ENCODE data around the gene CDR2. TPM values are rescaled to one million over a fixed set of nuclear protein-coding genes. Genes with fewer than 3 reads are reported as not detected.

The CDR2 gene
- total RNA-seq, 1 experiment from 2014 or later, result 22.4 TPM

DNA sequence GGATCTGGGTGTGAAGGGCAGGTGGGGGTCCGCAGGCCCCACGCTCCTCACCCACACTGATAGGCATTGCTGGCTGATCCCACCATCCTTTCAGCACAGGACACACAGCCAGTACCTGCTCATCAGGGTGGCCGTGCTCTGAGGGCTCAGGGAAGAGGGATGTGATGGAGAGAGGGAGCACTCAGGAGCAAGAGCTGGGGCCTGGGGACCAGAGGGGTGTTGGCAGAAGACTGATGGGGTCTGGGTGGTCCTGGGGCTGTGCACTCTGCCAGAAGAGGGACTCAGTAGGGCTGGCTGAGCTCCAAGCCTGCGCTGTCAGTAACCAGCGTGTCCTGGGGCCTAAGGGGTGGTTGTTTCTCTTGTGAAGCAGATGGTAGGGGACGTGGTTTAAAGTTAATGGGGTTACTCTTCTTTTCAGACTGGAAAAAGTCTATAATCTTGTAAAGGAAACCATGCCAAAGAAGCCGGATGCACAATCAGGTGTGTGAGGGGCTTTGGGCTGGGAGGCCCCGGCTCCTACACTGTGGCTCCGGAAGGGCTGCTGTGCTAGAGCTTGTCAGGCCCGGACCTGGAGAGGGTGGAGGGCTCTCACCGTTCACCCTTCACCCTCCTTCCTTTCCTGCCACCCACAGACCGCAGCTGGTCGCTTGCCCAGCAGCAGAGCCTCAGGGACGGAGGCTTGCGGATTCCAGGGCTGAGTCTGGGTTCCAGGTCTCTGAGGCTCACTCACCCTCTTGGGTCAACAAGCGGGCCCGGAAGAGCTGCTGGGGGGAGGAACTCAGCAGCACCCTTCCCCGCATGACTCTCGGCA is 49.4 kb downstream of the CDR2 start:
- DNase-seq (ENCODE audit: low spot score), result no peak

DNA sequence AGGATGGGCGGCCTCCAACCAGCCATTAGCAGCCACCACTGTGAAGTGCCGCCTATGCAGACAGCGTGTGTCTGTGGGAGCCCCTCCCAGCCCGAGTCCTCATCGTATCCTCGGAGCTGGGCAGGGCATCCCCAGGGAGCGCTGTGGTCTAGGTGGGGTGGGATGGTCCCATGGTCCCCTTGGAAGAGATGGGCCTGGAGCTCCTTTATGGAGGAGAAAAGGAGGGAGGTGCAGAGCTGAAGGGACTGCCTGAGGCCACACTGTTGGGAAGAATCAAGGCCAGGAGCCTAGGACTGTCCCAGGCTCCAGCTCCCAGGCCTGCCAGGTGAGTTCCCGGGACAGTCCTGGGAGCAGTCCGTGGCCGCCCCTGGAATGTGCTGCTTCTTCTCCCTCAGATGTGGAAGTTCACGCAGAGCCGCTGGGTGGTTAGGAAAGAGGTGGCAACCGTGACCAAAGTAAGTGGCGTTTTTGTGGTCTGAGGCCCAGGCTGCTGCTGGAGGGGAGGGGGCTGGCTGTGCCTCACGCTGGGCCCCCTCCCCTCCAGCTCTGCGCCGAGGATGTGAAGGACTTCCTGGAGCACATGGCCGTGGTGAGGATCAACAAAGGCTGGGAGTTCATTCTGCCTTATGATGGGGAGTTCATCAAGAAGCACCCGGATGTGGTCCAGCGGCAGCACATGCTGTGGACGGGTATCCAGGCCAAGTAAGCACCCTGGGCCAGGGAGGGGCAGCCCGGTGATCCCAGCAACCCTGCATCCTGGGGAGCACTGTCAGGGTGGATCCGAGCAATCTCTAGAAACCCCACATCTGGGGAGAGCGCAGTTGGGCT is 50.2 kb downstream of the CDR2 start:
- no peak for DNase-seq (ENCODE audit: low spot score)

DNA sequence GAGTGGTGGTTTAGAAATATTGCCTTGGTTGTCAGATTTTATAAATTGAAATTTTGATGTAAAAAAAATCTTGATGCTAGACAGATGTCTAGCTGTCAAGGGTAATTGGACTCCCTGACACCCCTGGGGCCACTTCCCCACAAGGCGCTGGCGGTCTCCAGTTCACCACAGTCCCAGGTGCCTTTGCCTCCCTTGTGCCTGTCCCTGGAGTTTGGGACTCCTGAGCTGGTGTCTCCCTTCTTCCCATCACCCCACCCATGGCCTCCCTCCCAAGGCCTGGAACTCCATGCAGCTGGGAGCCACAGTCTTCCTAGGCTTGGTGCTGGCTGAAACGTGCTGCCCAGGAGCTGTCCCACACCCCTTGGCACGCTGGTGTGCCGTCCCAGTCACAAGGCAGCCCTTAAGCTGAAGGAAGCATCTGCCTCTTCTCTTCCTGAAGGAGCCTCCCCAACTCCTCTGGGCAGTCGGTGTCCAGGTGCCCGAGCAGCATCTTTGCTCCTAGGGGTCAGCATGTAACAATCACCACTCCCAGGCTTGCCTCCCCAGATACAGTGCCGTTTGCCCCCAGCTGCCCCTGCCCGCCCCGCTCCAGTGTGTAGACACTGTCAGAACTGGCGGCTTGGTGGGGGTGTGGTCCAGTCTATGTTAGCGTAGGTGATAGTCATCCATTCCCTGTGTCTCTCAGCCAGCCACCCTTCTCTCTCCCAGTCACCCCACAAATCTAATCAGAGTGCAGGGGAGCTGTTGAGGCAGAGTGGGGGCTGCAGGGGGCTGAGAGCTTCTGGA is 51.1 kb downstream of the CDR2 start:
- DNase-seq (ENCODE audit: low spot score), result no peak

DNA sequence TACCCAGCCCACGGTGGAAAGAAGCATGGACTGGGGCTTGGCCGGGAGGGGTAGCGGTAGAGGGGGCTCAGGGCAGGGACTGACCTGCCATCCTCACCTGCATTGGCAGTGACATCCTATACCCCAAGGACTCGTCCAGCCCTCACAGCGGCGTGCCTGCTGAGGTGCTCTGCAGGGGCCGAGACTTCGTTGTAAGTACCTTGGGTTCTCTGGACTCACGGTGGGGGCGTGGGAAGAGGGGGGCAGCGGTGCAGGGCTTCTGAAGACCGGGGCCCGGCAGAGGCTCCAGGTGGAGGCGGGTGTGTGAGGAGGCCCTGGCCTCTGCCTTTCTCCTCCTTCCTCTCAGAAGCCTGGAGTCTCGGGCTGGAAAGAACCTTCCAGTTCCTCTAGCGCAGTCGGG is 51.7 kb downstream of the CDR2 start:
- no peak for DNase-seq (ENCODE audit: low spot score)

DNA sequence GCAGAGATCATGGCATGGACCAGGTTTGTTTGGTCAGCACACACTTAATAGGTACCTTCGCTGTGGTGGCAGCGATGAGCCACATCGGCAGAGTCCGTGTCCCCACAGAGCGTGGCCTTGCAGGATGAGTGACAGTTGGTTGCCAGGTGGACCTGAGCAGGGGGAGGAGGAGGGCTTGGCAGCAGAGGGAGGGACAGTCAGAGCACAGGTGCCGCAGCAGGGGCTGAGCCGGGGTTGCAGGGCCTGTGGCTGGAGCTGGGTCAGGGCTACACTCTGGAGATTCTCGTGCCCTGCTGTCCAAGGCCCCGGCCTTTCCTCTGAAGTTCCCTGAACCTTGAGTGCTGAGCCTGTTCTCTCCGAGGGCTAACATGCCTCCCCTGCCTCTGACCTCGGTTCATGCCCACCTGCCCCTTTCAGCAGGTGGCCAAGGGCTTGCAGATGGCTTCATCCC is 52.4 kb downstream of the CDR2 start:
- no peak for DNase-seq (ENCODE audit: low spot score)

DNA sequence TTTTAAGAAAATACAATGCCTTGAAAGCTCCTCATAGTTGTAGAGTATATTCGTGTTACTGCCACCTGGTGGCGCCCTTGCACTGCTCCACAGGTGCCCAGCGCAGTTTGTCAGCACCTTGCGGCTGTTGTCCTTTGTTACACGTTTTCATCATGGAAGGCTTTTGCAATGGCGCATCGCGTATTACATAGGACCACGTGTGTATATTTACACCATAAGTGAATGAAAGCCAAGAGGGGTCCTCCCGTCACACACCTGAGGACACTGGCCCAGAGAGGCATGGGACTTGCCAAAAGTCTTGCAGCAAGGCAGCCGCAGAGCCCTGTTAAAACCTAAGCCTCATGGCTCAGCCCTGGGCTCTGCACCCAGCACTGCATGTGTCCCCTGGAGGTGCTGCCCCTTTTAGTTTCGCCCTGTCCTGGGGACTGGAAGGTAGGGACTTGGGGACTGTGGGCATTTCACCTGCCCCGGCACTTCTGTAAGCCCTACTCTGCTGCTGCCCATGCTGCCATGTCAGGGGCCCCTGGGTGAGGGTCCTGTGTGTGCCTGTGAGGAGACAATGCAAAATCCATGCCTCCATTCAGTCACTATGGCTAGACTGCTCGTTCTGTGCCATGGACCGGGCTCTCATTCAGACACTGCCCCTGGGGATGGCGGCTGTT is 52.9 kb downstream of the CDR2 start:
- DNase-seq (ENCODE audit: low spot score), result peak; percentile 69

DNA sequence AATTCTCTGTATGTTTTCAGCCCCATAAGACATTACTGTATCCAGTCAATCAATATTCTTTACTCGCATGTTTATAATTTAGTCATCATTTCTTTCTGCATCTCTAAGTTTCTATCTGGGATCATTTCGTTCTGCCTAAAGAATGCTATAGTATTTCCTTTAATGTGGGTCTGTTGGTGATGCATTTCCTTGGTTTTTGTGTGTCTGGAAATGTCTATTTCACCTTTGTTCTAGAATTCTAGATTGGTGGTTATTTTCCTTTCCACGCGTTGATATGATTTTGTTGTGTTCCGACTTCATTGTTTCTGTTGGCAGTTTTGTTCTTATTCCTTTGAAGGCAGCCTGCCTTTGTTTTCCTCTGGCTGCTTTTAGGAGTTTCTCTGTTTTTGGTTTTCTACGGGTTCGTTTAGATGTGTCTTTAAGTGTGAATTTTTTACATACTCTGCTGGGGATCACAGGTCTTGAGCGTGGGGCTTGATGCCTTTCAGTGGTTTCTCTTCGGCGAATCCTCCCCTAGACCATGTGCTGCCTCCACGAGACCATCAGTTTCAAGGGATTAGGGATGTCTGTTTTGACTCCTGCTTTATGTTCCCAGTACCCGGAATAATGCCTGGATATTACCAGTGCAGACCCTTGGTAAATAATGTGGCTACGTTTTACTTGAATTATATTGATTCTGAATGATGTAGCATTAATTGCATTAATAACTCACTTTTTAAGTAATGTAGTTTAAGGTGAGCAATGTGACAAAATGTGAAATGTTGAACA is 53.7 kb downstream of the CDR2 start:
- DNase-seq (ENCODE audit: low spot score), result no peak

DNA sequence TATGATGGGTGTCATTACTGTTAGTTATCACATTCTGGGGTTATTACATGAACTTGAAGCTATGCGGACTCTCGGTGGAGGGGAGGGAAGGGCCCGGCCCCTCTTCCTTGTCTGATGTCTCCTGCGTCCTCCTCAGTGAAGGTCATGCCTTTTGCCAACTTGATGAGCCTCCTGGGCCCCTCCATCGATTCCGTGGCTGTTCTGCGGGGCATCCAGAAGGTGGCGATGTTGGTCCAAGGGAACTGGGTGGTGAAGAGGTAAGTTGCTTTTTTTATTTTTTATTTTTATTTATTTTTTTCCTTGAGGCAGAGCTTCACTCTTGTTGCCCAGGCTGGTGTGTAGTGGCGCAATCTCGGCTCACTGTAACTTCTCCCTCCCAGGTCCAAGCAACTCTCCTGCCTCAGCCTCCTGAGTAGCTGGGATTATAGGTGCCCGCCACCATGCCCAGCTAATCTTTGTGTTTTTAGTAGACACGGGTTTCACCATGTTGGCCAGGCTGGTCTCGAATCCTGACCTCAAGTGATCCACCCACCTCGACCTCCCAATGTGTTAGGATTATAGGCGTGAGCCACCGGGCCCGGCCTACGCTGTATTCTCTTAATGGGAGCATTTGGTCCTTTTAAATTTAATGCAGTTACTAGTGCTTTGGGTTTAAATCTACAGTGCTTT is 55.6 kb downstream of the CDR2 start:
- DNase-seq (ENCODE audit: low spot score), result no peak

DNA sequence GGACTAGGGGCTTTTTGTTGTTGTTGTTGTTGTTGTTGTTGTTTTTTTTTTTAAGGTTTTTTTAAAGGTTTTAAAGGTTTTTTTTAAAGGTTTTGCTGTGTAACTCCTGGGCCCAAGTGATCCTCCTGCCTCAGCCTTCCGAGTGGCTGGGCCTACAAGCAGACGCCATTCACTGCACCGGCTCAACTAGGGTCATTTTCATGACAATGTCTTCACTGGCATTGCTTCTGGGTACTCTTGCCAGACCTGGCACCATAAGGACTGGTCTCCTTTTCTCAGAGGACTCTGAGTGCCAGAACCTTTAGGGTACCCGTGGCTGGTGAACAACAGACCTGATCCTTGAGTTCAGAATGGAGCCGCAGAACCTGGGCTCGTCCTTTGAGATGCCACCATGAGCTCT is 56.8 kb downstream of the CDR2 start:
- DNase-seq (ENCODE audit: low spot score), result no peak

DNA sequence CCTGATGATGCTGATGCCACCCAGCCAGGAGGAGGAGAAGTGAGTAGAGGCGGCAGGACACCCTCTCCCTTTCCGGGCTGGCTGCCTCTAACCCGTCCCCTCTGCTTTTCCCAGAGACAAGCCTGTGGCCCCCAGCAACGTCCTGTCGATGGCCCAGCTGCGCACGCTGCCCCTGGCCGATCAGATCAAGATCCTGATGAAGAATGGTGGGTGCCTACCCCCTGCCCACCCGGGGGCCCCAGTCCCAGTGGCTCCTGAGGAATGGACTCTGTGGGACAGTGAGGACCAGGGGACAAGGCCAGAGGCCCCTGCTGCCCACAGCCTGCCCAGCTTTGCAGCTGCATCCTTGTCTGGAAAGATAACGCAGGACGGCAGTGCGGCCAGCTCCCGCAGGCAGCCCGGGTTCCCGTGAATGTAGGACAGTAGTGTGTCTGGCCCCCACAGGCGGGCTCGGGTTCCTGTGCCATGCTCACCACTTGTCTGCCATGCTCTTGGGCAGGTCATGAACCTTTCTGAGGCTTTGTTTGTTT is 57.4 kb downstream of the CDR2 start:
- no peak for DNase-seq (ENCODE audit: low spot score)

DNA sequence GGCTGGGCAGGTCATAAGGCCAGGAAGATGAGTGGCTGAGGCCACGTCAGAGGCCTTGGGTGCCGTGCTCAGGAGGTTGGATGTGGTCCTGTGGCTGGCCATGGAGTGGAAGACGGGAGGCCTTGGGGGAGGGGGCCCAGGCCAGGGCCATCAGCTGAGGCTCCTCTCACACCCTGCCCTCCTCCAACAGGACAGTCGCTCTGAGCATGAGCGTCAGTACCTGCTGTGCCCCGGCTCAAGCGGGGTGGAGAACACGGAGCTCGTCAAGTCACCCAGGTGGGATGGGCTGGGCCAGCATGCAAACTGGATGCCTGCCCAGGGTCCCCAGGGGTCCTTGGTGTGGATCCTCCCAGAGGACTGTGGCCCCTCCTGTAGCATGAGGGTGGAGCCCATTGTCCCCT is 58.0 kb downstream of the CDR2 start:
- no peak for DNase-seq (ENCODE audit: low spot score)

DNA sequence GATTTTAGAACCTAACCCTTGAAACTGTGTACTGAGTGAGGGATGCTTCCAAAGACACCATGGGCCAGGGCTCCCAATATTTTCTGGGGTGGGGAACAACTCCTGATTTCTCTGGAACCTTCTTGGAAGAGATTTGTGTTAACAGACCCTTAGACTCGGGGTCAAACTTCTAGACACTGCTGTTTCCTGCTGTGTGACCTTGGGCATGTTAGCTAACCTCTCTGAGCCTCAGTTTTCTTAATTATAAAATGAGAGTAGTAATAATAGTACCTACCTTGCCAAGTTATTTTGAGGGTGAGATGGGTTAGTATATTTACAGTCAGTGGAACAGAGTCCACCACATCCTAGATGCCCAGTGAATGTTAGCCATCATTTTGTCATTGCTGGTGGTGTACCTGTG is 58.4 kb downstream of the CDR2 start:
- no peak for DNase-seq (ENCODE audit: low spot score)

DNA sequence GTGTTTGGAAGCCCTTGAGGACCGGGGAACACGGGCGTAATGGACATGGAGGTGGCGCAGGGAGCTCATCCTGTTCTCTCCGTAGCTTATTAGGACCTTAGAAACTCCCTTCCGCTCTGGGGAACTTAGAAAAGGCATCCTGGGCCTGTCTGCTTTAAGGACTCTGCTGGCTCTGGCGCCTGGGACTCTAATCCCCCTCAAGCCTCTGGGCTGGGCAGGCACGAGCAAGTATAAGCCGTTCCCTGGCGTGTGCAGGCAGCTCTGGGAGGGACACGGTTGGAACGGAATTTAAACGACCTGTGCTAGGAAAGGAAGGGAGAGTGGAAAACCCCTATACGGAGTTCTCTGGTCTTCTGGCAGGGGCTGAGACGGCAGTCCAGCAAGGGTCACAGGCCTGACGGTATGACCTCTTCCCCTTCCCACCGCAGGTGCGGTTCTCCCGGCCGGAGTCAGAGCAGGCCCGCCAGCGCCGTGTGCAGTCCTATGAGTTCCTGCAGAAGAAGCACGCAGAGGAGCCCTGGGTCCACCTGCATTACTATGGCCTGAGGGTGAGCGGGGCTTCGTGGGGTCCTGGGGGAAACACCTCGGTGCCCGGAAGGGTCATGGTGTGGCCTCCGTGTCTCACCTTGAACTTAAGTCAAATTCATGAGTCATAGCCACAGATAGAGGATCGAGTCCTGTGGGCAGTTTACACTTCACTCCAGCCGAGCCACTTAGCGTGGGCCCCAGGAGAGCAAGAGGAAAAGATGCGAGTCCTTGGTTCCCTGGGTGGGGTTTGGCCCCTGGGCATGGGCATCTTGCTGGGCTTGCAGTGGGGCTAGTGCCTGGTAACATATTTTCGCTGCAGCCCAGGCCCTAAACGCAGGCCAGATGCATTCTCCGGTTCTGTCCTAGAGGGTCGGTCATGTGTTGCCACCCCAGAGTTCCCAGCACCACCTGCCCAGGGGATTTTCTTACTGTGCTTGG is 59.5 kb downstream of the CDR2 start:
- no peak for DNase-seq (ENCODE audit: low spot score)

DNA sequence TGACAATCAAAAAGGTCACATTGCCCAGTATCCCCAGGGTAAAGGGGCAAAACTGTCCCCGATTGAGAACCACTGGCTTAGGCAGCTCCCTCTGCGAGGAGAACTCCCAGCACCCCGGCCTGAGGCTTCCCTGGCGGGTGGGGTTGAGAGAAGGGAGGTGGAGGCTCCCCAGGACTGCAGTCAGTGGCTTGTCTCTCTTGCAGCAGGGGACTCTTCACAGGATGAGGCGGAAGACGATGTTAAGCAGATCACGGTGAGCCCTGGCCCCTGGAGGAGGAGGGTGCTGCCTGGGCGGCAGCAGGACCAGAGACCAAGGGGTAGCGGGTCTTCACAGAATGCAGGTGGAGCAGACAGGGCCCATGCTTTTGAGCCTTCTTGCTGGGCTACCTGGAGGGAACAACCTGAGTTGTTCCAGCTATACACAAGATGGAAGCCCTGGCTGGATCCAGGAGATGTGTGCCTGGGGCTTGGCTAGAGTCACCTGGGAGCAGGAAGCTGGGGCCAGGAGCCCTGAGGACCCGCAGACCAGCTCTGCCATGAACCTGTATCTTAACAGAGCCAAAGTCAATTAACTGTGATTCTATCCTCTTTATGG is 60.4 kb downstream of the CDR2 start:
- DNase-seq (ENCODE audit: low spot score), result no peak

DNA sequence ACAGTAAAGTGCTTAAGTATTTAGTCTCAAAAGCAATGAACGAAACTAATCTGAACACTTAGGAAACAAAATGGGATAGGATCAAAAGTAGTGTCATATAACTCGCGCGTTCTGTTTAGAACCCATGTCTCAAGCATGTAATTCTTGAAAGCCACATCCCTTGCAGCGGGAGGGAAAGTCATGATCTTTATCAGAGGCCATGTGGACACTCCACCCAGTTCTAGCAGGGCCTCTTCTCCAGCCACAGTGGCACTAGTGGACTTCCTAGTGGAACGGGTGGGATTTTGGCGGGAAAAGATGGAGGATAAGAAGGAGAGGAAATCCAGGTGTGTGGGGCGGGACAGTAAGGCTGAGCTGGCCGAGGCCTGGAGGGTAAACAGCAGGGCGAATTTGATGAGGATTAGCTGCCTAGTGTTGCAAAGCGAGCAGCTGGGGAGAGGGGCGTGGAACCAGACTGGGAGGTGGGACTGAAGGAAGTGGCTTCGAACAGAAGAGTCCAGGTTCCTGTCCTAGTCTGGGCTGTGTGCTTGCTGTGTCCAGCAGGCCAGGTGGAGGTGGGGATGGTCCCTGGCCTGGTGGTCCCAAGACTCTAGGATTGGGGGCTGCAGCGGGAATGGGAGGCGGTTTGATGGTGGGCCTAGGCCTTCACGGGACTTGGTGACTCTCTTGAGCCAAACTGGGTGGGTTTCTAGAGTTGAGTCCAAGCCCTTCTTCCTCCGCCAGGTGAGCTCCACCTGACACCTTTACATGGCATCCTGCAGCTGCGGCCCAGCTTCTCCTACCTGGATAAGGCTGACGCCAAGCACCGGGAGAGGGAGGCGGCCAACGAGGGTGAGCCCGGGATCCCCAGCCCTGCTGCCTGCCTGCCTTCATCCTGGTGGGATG is 61.3 kb downstream of the CDR2 start:
- DNase-seq (ENCODE audit: low spot score), result no peak

DNA sequence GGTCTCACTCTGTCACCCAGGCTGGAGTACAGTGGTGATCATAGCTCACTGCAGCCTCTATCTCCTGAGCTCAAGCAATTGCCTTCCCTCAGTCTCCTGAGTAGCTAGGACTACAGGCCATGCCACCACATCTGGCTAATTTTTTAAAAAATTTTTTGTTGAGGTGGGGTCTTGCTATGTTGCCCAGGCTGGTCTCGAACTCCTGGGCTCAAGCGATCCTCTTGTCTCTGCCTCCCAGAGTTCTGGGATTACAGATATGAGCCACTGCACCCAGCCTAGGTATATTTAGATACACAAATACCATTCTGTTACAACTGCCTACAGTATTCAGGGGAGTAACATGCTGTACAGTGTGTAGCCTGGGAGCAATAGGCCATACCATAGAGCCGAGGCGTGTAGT is 62.9 kb downstream of the CDR2 start:
- no peak for DNase-seq (ENCODE audit: low spot score)

DNA sequence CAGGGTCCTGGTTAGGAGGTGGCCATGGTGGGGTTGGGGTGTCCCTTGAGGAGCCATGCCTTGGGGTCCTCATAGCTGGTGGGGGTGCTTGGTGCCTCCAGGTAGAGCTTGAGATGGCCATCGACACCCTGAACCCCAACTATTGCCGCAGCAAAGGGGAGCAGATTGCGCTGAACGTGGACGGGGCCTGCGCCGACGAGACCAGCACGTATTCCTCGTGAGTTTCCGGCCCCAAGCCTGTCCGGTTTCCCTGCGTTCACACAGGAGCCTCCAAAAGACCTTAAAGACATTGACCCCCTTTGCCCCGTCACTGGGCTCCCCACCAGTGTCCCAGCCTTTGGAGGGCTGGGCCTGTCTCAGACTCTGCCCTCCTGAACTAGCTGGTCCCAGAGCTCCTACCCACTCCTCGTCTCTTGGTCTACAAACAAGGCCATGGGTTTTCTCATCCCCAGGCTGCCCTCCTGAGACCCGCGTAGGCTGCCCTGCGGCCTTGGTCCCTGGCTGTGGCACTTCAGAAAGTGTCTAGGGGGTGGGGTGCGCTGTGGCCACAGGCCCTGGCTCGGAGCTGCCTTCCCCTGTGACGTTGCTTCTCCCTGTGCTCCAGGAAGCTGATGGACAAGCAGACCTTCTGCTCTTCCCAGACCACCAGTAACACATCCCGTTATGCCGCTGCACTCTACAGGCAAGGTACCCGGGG is 65.4 kb downstream of the CDR2 start:
- no peak for DNase-seq (ENCODE audit: low spot score)
